ENCODE measurements around the gene PP2D1.

Gene PP2D1

GRCh38 chr3:19940643-19941042 lies 71.4 kb downstream of the PP2D1 start:
- CTCF ChIA-PET: no interaction called here
- Mint-ChIP-seq H3K4me1 (peaks cover 11% of the 10 kb centered on the region), H3K9me3 (no peaks in the 10 kb centered on the region), H3K27ac (no peak overlapping the region), H3K36me3 (peaks cover 4% of the 10 kb centered on the region), H3K27me3 (no peaks in the 10 kb centered on the region), H3K4me3 (no peak overlapping the region)
- no peak for DNase-seq

- H3K27ac Mint-ChIP-seq: no peak overlapping the region
- H3K4me1 Mint-ChIP-seq: peaks cover 8% of the 10 kb centered on the region
- H3K4me3 Mint-ChIP-seq: no peak overlapping the region
- DNase-seq: no peak
- H3K9me3 Mint-ChIP-seq: no peaks in the 10 kb centered on the region
- CTCF ChIA-PET: no interaction called here
- peaks cover 3% of the 10 kb centered on the region for H3K36me3 Mint-ChIP-seq
- H3K27me3 Mint-ChIP-seq: peaks cover 12% of the 10 kb centered on the region
Measured at GRCh38 chr3:19938295-19938627, 73.8 kb downstream of the PP2D1 start.

- H3K4me1 Mint-ChIP-seq: peaks cover 9% of the 10 kb centered on the region
- peaks cover 3% of the 10 kb centered on the region for H3K36me3 Mint-ChIP-seq
- CTCF ChIA-PET: interaction anchor here (1.2 kb wide), 1 partner anchor 10 kb away, joined by 3 read pairs; no protein-coding TSS in a partner anchor
- H3K9me3 Mint-ChIP-seq: no peaks in the 10 kb centered on the region
- peaks cover 14% of the 10 kb centered on the region for H3K27me3 Mint-ChIP-seq
- DNase-seq: no peak
- no peak overlapping the region for H3K4me3 Mint-ChIP-seq
- H3K27ac Mint-ChIP-seq: no peak overlapping the region
Measured at GRCh38 chr3:19937459-19938294, 74.4 kb downstream of the PP2D1 start.

All from activated naive CD4-positive, alpha-beta T cell treated with anti-CD3 and anti-CD28 coated beads, Interleukin-2, amount 10 ng/mL, durations not matched to agents 7 days and 5 days (primary cell).